Smooth muscle cell (in vitro differentiated cells): ENCODE measurements around the gene CD274. TPM values are rescaled to one million over a fixed set of nuclear protein-coding genes. Genes with fewer than 3 reads are reported as not detected.

ENCODE experiments used
- DNase-seq: peaks from one replicate; lab custom pipeline; 2025; ENCODE audit not compliant: unreplicated experiment; lab: John Stamatoyannopoulos, UW
- H2AFZ ChIP-seq: fragments of 200-600 bp; sonication (generic); 2 replicates; pipeline ENCODE4 v1.6.0; 2016; ENCODE audit warnings: antibody characterized with exemption, low read depth, mild to moderate bottlenecking
- H3F3A ChIP-seq: fragments of 200-600 bp; sonication (generic); 2 replicates; pipeline ENCODE4 v1.6.0; 2017; ENCODE audit warnings: antibody characterized with exemption, low read depth
- H3K27ac ChIP-seq: fragments of 200-600 bp; sonication (generic); 2 replicates; pipeline ENCODE4 v1.5.1; 2016; ENCODE audit warnings: low read depth, mild to moderate bottlenecking
- H3K27me3 ChIP-seq: fragments of 200-600 bp; sonication (generic); 2 replicates; pipeline ENCODE4 v1.6.1; 2016; ENCODE audit warnings: low read depth, mild to moderate bottlenecking
- H3K36me3 ChIP-seq: fragments of 200-600 bp; sonication (generic); 2 replicates; pipeline ENCODE4 v1.5.1; 2016; ENCODE audit warnings: low read depth
- H3K4me1 ChIP-seq: fragments of 200-600 bp; sonication (generic); 2 replicates; pipeline ENCODE4 v1.5.1; 2016; ENCODE audit warnings: low read depth
- H3K4me2 ChIP-seq: fragments of 200-600 bp; sonication (generic); 2 replicates; pipeline ENCODE4 v1.6.0; 2016; ENCODE audit warnings: mild to moderate bottlenecking
- H3K4me3 ChIP-seq: fragments of 200-600 bp; sonication (generic); 2 replicates; pipeline ENCODE4 v1.5.1; 2016; ENCODE audit warnings: mild to moderate bottlenecking
- H3K79me2 ChIP-seq: fragments of 200-600 bp; sonication (generic); 2 replicates; pipeline ENCODE4 v1.6.0; 2016; ENCODE audit warnings: low read depth, mild to moderate bottlenecking
- H3K9ac ChIP-seq: fragments of 200-600 bp; sonication (generic); 2 replicates; pipeline ENCODE4 v1.6.0; 2016; ENCODE audit warnings: low read depth
- H3K9me3 ChIP-seq: fragments of 200-600 bp; sonication (generic); replicated peaks from 2 replicates; pipeline ENCODE4 v1.5.1; 2016; ENCODE audit warnings: low read depth
- H4K20me1 ChIP-seq: fragments of 200-600 bp; sonication (generic); 2 replicates; pipeline ENCODE4 v1.6.0; 2016; ENCODE audit warnings: low read depth
- WGBS: methylation state at CpG from one replicate; pipeline ENCODE4 v1.1.7; 2016; ENCODE audit warnings: low lambda C conversion rate; 5-methylcytosine and 5-hydroxymethylcytosine counted together
- polyA plus RNA-seq: library from polyadenylated mRNA; unstranded; fragments of >200 nt; fragmentation: Nextera tagmentation; extraction: Ambion mirVana; gene quantifications from 2 replicates; pipeline ENCODE4 v1.2.1, GENCODE V29; 2016
- total RNA-seq: library from RNA; depleted of rRNA; stranded (reverse); fragments of >200 nt; gene quantifications from 2 replicates; pipeline ENCODE4 v1.2.3, GENCODE V29; 2014
- TF ChIP-seq, protein P1 (sequence below): fragments of 200-600 bp; sonication (generic); IDR thresholded peaks from 2 replicates; pipeline ENCODE4 v1.5.1; 2017; ENCODE audit warnings: borderline replicate concordance, mild to moderate bottlenecking, antibody characterized with exemption; ENCODE audit not compliant: insufficient read depth, poor library complexity, severe bottlenecking

The CD274 gene
- total and polyA plus RNA-seq, 2 experiments from 2014 or later = 2.3 to 4.0 TPM

DNA sequence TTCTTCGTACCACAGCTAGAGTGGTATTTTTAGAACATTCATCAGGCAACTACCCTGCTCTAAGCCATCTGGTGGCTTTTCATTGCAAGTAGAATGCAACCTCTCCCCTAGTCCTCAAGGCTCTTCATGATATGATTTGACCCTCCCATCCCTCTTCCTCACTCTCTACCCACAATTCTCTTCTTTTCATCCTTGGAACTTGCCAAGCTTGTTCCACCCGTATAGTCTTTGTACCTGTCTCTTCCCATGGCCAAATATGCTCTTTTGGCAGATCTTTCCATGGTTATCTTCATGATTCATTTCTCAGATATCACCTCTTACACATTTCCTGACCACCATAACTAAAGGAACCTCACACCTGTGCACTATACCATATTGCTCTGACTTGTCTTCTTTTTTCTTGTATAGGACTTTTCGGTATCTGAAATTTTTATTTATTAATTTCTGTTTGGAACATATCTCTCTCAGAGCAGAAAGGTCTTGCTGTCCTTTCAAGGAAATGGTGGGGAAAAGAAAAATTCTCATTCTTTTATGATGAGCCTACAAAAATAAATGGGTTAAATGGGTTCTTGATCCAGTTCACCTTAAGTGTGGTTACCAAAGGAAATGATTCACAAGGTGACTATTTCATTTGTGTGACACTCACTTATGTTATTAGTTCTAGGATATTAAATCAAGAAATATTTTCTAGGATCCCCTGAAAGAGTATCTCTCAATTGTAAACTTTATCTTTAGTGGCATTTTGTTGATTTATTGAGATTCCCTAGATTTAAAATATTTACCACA is 3.7 kb upstream of the CD274 start:
- no peak overlapping the region for H3K4me3 ChIP-seq
- no peak overlapping the region for H3K4me2 ChIP-seq

DNA sequence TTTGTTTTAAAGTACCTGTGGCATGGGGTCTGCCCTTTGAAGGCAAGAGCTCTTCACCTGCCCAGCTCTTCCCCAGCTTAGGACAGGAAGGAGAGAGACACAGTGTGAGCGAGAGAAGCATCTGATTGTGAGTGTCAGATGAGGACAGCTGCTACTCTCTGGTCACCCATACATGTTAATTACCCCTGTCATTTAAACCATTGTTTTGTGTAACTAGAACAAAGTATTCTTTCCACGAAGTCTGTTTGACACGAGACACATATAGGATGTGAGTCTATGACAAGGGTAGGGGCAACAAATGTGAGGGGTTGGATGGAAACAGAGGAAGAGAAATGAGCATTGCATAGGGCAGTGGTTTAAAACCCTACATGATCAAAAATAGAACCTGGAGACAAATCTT is 3.0 kb upstream of the CD274 start:
- Histone ChIP-seq H3K4me1 (peaks cover 4% of the 10 kb centered on the region), H3K4me3 (no peak overlapping the region), H2AFZ (no peak overlapping the region), H3K27me3 (no peaks in the 10 kb centered on the region), H3K9ac (no peak overlapping the region), H3F3A (no peaks in the 10 kb centered on the region), H4K20me1 (no peaks in the 10 kb centered on the region), H3K27ac (no peak overlapping the region), H3K36me3 (no peaks in the 10 kb centered on the region), H3K79me2 (no peaks in the 10 kb centered on the region), H3K9me3 (no peaks in the 10 kb centered on the region), H3K4me2 (no peak overlapping the region)
- DNase-seq = no peak
- WGBS = 83% methylated on average over 3 of the region's 3 CpGs
- TF ChIP-seq, protein P1, sequence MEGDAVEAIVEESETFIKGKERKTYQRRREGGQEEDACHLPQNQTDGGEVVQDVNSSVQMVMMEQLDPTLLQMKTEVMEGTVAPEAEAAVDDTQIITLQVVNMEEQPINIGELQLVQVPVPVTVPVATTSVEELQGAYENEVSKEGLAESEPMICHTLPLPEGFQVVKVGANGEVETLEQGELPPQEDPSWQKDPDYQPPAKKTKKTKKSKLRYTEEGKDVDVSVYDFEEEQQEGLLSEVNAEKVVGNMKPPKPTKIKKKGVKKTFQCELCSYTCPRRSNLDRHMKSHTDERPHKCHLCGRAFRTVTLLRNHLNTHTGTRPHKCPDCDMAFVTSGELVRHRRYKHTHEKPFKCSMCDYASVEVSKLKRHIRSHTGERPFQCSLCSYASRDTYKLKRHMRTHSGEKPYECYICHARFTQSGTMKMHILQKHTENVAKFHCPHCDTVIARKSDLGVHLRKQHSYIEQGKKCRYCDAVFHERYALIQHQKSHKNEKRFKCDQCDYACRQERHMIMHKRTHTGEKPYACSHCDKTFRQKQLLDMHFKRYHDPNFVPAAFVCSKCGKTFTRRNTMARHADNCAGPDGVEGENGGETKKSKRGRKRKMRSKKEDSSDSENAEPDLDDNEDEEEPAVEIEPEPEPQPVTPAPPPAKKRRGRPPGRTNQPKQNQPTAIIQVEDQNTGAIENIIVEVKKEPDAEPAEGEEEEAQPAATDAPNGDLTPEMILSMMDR = no peak

More for the DNA sequence above, 3.7 kb upstream of the CD274 start:
- Histone ChIP-seq H4K20me1 (no peaks in the 10 kb centered on the region), H3K36me3 (no peaks in the 10 kb centered on the region), H2AFZ (no peak overlapping the region), H3K9ac (no peak overlapping the region), H3F3A (no peaks in the 10 kb centered on the region), H3K4me1 (peaks cover 4% of the 10 kb centered on the region), H3K27ac (no peak overlapping the region), H3K79me2 (no peaks in the 10 kb centered on the region), H3K9me3 (no peaks in the 10 kb centered on the region), H3K27me3 (no peaks in the 10 kb centered on the region)
- TF ChIP-seq, protein P1 = no peak
- 89% methylated on average over 3 of the region's 3 CpGs for WGBS
- DNase-seq = no peak

DNA sequence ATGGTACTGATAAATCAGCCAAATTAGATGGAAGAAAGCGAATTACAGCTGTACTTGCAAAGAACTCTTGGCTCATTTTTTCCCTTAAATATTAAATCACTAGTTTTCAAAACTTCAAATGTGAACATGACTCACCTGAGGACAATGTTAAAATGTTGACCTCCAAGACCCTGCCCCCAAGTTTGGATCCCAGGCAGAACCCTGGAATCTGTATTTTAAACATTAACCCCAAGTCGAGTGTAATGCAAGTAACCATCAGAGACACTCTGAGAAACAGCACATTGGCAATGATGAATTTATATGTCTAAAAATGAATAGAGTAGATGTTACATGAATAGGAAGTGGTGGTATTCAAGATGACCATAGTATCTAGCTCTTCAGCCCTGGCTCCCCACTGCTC is 2.3 kb upstream of the CD274 start:
- no peaks in the 10 kb centered on the region for H3F3A ChIP-seq
- no peaks in the 10 kb centered on the region for H4K20me1 ChIP-seq
- DNase-seq = no peak
- H3K27me3 ChIP-seq = no peaks in the 10 kb centered on the region
- no peaks in the 10 kb centered on the region for H3K79me2 ChIP-seq
- no peaks in the 10 kb centered on the region for H3K9me3 ChIP-seq
- H3K36me3 ChIP-seq = no peaks in the 10 kb centered on the region
- H2AFZ ChIP-seq = no peak overlapping the region
- no peak overlapping the region for H3K4me3 ChIP-seq
- no peak overlapping the region for H3K27ac ChIP-seq
- H3K4me2 ChIP-seq = no peak overlapping the region
- TF ChIP-seq, protein P1 = no peak
- 94% methylated on average over 2 of the region's 2 CpGs for WGBS
- H3K4me1 ChIP-seq = peaks cover 4% of the 10 kb centered on the region
- no peak overlapping the region for H3K9ac ChIP-seq
